ENCODE data around the gene GPHB5.
A peak's percentile ranks its signal among the peaks of the same experiment; 100 is the strongest.
"Not testable (repeated sequence)": the region's sequence is repeated elsewhere in the genome, so short reads cannot be mapped to it uniquely, and the experiment has no call there.

The GPHB5 gene

DNA sequence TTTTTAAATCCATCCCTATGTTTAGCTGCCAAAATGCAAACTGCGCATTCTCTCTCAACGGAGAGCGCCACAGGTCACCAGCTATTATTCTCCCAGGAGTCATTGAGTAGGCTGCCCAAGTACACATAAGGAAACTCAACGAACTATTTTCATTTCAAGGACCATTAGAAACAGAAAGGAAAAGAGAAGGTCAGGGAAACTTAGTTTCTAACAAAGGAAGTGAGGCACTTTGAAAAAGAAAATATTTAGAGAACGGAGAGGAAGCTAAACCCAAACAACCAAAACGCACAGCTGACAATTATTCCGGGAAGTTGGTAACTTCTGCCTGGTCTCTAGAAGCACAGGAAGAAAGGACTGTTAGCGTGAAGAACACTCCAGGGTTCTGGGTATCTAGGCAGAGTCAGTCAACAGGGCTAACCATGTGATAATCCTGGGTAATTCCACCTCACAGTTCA is 23.5 kb downstream of the GPHB5 start:
- no peak for DNase-seq (ENCODE audit: low spot score)

DNA sequence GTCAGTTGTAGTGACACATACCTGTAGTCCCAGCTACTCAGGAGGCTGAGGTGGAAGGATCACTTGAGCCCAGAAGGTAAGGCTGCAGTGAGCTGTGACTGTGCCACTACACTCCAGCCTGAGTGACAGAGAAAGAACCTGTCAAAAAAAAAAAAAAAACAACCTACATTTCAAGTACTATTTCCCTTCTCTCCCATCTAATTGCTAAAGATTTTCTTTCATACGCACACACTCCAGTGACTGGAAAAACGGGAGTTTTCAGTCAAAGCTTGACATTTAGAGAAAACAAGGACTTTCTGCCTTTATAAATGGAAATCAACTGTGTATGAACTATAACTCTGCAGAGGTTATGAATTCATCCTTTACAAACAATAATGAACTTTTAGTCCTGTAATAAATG is 25.9 kb downstream of the GPHB5 start:
- DNase-seq (ENCODE audit: low spot score), result no peak

DNA sequence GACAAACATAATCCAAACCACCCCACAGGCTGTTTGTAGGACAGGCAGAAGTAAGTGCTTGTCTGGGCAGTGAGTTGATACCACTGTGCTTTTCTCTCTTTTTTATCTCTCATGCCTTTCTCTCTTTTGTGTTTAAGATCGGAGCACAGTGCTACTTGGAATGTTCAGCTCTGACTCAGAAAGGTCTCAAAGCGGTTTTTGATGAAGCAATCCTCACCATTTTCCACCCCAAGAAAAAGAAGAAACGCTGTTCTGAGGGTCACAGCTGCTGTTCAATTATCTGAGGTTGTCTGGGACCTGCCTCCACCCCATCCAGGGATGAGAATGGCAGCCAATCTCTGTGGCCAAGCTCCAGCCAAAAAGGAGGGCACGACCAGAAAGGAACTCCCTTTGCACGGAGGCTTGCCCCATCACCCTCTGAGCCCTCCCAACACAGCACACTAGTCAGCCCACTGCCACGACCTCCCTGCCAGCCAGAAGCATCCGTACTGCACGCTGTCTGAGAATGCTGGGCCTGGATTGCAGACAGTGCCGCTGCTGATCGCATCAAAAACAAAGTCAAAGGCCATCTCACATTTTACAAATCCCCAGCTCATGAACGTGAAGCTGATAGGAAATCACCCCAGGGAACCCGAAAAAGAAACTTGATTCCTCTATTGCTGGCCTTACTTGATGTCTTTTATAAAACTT is 27.8 kb downstream of the GPHB5 start:
- no peak for DNase-seq (ENCODE audit: low spot score)

DNA sequence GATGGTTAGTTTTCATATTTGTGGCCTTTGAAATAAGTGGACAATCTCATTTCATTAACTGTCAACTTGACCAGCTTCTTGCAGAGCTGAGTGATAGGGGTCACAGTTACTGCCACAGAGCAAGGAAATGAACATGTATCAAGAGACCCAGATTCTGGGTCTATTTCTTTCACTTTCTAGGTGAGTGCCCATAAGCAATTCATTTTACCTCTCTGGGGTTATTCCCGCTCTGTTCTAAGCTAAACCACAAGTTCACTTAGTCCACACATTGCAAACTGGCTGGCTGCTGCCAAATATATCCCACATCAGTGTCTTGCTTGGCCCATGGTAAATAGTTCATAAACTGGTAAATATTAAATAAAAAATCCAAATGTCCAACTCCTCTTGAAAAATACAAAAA is 29.9 kb downstream of the GPHB5 start:
- DNase-seq (ENCODE audit: low spot score), result no peak

DNA sequence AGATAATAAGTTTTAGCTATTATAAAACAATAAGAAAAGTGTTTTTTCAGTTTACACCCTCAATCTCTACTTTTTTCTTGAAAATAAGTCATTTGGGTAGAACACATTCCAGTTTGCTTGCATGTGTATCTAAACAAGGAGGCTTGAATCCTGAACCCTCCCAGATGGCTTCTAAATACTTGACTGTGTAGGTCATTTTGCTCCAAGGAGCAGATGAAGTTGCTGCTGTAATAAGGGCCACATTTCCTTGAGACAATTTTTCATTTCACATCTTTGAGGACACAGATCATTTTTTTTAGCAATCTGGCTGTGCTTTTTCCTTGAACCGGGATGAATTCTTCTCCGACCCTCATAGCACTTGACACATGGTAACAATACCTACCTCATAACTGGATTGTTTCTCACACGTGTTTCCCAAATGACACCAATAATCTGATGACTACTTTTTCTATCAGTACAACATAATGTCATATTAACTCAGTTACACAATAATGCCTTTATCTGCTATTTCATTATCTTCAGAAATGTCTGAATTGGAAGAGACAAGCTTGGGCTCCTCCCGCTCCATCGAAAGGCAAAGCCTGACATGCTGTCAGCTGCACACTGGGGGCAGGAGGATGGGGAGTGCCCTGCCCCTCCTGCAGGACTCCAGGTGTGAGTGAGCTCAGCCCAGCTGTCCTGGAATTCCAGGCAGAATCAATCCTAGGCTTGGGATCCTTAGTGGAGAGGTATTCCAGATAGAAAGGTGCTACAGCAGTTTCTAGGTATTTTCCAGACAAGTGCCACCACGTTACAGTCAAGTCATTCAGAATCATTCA is 30.9 kb downstream of the GPHB5 start:
- DNase-seq (ENCODE audit: low spot score), result no peak

DNA sequence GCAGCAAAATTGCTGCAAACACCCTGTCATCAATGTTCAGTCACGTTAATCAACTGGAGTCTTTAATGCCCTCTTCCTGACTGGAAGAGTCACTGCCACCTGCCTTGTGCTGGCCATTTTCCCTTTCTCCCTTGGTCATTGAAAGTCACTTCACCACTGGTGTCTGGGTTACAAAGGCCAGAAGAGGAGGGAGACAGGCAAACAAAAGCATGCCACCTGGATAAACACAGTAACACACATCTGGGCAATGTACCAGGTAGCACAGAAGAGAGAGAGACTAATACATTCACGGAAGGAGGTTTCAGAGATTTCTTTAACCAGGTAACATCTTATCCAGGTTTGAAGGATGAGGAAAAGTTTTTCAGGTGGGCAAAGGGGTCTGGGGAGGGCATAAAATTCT is 32.7 kb downstream of the GPHB5 start:
- no peak for DNase-seq (ENCODE audit: low spot score)

DNA sequence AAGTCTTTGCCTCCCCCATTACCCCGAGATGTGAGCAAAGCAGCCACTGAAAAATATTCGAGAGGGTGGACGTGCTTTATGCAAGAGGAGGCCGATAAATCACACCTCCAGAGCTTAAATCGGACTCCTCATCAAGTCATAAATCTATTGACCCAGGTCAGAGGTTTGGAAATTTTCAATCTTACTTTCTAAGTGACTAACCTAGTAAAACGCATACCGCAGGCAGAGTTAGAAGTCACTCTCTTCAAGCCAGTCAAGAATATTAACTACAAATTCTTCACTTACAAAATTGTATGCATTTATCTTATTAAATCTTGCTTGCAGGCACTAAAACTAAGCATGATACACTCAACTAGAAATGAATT is 34.9 kb downstream of the GPHB5 start:
- no peak for DNase-seq (ENCODE audit: low spot score)

DNA sequence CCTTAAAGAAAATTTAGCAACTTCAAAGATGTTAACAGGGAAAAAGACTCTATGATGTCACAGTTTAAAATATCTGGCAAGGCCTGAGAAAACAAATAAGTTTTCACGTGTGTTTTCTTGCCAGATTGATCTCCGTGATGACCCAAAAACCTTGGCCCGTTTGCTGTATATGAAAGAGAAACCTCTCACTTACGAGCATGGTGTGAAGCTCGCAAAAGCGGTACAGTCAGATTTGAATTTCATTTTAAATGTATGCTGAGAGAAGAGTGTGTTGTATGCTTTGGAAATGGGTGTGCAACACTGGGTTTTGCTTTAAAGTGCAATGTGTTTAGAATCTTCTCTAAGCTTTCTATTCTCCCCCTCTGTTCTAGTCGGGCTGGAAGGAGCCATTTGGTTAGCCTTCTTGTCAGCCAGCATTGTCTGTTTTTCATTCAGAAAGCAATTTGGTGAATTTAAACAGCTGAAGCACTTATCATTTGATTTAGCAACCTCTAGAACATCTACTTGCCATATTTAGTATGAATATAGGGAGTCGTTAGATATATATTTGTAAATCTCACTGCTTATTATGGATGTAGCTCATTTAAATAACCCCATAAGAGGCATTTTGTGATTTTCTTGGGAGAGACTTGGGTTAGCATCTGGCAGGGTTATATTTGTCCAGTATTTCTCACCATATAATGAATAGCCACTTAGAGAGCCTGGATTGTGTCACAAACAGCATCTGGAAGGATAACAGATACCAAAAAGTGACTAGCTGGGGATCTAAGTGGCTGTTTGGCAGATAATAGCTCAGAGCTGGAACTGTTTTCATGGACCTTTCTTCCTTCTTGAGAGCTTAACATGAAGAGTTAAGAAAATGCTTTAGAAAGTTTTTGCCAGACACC is 35.5 kb downstream of the GPHB5 start:
- DNase-seq (ENCODE audit: low spot score), result no peak

DNA sequence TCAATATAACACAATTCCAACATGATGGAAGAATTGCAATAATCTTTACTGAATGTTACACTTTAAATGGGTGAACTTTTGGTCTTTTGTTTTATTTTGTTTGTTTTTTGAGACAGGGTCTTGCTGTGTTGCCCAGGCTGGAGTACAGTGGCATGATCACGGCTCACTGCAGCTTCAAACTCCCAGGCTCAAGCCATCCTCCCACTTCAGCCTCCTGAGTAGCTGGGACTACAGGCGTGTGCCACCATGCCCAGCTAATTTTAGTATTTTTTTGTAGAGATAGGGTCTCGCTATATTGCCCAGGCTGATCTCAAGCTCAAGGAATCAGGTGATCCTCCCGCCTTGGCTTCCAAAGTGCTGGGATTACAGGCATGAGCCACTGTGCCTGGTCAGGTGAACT is 38.8 kb downstream of the GPHB5 start:
- not testable (repeated sequence) for DNase-seq (ENCODE audit: low spot score)

DNA sequence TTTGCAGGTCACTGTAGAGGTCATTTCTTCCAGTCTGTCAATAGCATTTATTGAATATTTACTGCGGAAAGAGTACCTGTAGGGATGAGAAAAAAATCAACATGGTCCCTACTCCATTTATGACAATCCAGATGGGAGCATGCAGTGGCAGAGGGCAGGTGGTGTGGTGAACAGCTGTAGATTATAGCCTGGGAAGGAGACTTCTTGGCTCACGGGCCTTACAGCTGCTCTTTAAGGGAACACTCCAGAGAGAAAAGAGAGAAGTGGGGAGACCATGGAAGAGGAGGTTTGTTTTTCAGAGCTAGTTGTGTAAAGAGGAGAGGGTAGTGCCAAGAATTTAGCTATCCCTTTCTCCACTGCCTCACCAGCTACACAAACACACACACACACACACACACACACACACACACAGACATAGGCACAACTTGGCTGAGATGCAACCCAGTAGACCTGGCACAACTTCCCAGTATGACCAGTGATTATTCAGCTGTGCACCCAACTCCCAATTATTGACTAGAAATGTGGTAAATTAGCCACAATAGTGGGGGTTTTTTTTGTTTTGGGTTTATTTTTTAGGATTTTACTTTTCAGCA is 41.0 kb downstream of the GPHB5 start:
- no peak for DNase-seq (ENCODE audit: low spot score)

DNA sequence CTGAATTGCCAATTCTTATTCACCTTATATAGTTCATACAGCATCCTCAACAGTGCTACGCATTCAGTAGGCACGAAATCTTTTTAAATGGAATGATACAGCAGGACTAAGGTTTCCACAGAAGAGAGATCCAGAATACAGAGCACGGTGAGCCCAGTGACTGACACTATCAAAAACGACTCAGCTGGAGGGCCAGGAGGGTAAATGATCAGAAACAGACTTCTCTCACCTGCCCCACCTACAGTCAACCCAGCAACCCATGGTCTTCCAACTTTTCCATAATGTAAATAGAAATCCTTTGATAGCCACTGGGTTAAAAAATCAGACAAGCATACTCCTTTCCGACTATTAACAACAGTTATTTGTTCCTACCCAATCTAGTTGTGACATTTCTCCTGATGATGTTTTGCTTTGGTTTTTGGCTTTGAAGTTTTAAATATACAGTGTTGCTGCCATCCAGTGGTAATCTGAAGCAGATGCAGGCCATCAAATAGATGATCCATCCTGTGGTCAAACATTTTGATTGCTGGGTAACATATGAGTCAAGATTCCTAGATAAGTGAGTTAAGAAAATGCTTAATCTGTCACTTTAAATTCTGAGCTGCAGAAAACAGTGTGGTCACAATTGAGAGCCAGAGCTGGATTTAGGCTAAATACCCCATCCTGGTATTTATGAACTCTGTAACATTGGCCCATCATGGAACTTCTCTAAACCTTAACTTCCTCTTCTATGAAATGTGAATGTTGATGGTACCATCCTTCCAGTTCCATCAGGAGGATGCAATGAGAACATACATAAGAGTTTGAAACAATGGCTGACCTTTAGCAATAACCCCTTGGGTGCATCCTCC is 42.0 kb downstream of the GPHB5 start:
- peak; percentile 47 for DNase-seq (ENCODE audit: low spot score)

DNA sequence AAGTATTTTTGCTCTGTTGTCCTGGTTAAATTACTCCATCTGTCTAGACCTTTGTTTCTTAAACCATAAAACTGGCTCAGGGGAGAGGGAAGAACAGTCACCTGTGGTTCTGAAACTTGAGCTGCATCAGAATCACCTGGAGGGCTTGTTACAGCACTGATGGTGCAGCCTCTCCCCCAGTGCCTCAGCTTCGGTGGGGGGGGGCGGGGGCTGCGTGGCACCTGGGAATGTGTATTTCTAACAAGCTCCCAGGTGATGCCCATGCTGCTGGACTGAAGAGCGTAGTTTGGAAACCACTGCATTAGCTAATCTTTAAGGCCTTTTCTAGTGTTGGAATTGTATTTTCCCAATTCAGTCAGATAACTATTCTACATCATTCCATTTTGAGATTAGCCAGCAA is 42.7 kb downstream of the GPHB5 start:
- DNase-seq (ENCODE audit: low spot score), result no peak

DNA sequence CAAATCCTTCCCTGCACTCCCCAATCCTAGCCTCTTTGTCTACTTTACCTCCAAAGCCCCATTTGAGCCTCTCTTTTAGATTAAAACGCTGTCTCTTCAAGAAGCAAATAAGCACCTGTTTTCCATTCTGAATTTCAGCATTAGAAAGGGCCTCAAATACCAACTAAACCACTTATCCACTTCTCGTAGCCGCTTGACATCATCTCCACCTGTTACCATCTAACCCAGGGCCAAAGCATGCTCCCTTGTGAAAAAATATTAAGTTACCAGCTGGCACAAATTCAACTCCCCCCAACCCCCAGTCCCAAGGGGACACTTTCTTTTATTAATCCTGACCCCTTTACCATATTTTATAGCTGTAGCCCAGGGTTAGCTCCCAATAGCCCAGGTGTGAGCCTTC is 43.1 kb downstream of the GPHB5 start:
- DNase-seq (ENCODE audit: low spot score), result no peak

DNA sequence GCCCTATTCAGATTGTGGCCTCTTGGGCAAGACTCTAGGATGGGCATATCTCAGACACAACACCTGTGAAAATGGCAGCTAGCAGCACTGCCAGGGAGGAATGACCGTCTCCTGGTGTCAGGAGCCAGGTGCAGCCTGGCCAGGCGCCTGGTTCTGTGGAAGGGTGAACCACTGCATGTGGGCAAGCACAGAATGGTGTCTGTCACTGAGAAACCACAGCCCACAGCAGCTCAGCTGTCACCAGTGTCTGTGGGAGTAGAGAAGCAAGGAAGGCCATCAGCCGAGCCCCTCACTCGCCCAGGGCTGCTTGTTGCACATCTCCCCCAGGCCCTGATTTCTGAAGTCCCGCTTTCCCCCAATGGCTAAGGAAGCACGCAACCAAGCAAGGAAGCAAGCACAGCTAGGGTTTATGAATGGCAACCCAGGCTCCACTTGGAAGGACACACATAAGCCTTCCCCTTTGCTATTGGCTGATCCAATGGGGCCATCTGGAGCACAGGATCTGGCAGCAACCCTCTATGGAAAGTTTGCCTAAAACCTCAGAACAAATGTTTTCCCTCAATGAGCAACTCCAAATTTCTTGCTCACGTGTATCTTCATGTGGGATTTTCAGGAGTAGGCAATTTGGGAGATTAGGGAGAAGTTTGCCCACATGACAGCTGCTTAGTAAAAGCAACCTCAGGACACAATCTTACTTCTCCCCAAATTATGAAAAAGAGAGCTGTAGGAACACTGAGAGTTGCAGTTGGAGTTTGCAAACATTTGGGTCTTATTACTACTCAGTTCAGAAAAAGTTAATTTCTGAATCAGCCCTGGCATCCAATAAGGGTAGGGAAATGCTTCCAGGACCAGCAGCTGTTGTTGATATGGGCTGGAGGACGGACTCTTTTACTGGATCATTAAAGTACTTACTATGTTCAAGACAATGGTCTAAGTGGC is 44.7 kb downstream of the GPHB5 start:
- no peak for DNase-seq (ENCODE audit: low spot score)

DNA sequence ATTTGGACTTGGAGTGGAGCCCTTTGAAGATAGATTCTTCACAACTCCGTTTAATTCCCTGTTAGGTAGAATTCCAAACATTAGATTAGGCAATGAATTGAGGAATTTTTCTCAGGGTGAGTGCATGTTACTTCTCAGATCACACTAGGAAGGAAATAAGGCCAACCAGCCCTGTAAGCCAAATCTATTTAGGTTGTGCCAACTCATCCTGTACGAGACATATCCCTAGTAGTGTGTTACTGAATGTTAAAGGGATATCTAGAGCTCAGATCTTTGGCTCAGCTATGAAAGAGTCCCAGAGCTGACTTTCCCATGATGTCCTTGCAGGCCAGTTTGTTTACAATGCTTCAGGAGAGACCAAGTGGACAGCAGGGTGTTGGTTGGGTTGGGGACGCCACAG is 45.6 kb downstream of the GPHB5 start:
- DNase-seq (ENCODE audit: low spot score), result no peak

DNA sequence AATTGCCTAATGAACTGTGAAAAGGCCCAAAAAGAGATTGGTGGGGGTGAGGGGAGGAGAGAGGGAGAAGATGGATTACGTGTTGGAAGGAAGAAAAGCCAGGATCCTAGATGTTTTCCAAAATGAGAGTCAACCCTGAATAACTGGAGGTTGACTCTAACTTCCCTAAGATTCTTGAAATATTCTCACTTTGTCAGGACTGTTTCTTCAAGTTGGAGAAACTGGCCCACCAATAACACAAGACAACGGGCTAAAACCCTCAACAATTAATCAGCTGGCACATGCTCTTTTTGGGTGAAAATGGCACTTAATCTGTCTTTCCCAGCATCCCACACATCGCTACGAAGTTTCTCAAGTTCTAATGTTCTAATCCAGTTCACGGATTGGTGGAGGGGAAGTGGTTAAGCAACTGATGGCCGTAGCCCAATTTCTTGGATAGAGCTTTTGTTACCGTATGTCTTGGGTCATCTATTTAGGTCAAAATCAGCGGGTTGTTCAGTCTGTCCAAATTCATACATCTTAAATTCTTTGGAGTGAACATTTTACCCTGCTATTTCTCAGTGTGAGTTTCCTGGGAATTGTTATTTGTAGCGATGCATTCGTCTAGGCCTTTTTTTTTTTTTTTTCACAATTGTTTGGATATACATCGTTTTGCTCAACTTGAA is 49.0 kb downstream of the GPHB5 start:
- DNase-seq (ENCODE audit: low spot score), result no peak

DNA sequence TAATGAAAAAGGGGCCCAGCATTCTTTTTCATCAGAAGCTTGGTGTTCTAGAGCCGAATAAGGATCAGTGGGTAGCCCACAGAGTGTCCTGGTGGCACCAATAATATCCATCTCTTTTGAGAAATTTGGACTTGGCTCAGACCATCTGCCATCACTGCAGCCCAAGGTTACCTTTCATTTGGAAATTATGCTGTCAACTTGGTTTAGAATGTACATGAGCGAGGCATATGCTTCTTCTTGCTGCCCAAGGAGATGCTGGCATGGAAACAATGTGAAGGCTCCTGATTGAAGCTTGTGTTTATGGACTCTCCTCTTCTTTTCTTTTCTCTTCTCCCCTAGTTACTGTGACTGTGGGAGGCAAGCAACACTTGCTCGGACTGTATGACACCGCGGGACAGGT is 50.0 kb downstream of the GPHB5 start:
- no peak for DNase-seq (ENCODE audit: low spot score)

DNA sequence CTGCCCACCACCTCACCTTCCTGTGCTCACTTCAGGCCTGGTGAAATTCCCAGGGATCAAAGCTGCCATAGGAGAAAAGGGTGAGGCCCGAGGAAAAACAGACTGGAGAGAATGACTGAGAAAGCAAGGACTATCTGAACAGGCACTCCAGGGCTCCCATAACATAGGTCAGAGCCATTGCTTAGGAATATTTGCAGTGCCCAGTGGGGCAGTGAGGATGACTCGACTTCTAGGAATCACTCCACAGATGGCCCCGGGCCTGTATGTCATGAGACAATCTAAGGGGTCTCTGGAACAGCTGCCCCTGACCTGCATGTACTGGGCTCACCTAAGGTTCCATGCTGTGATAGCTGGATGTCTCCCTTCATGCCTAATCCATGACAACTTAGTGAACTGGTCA is 51.6 kb downstream of the GPHB5 start:
- DNase-seq (ENCODE audit: low spot score), result no peak

DNA sequence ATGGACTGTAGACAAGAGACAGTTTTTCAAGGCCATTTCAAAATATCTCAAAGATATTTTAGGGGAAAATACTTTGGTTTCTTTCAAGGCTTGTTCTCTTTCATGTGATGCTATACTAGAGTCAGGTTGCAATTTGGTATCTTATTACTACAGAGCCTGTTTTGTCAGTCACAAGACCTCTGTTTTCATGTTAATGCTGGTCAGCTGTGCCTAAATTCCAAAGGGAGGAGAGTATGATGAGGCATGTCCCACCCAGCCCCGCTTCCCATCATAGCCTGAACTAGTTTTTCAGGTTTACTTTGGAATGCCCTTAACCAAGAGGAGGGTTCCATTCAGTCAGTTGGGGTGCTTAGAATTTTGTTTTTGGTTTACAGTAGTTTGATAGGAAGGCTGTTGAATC is 52.6 kb downstream of the GPHB5 start:
- no peak for DNase-seq (ENCODE audit: low spot score)
